Measurements from ENCODE around the gene SLC12A9.

The SLC12A9 gene

DNA sequence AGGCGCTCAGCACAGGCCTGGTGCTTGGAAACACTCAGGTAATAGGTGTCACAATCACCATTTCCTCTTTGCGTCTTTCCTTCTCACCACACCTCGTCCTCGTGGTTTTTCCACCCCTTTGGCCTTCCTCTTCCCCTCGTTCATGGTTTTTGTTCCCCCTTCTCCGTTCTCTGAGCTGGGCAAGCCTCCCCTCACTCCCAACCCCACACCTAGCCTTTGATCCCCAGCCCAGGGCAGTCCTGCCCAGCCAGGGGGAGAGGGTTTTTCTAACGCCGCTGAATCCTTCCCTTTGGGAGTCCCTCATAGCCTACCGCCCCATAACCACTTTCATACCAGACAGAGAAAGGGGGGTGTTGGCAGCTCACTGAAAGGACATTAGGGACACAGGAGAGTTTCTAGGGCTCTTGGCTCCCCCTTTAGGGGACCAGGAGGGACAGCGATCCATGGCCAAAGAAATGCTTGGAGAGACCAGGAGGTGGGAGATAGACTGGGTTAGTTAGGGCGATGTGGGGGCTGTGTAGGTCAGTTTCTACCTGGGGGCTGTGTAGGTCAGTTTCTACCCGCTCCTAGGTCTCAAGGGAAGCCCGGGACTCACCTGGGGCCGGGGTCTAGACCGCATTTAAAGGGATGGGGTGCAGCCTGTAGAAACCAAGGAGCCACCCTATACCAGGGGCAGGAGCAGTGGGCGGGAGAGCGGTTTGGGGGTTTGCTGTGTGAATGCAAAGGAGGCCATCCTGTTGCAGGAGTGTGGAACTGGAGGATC, 26.6 kb upstream of the SLC12A9 start:
- peak; percentile 72 for DNase-seq

DNA sequence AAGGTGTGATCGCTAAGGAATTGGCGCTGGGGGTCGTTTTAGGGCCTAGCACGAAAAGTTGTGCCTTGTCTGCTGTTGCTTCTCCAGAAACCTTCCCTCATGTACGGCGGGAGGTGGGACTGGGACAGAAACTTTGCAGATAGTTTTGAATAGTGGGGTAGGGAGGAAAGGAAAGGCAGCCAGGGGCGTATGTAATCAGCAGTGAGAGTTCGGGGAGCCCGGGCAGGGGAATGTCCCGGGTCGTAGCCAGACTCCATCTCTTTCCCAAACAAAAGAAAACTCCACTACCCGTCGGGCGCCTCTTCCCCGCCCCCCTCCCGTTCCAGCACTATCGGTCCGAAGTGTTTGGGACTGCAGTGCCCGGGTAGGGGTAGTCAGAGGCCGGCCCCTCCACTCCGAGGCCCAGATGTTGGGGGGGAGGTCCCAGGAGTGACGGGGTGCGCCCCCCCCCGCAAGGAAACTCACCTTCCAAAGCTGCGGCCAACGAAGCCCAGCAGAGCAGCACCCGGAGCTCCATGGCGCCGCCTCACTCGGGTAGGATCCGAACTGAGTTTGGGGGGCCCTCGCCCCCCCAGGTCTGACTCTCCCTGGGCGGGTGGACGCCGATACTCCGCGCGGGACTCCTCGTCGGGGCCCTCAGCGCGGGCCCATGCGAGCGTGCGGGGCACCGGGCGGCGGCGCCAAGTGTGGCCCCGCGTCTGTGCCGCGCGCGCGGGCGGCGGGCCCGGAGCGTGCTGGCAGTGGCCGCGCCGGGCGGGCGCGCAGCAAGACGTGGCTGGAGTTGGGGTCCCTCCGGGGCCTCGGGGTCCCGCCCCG, 25.8 kb upstream of the SLC12A9 start:
- peaks cover 27% of the 10 kb centered on the region for H3K79me1 ChIP-seq (replicated peaks; ENCODE audit: low read length, poor library complexity, severe bottlenecking)
- H3K4me3 ChIP-seq (ENCODE audit: insufficient read depth in 1 of 2, low read depth in 1 of 2, low read length in 2 of 2): peak overlapping the region; percentile 84 to 86
- H3K4me2 ChIP-seq (ENCODE audit: low read length, poor library complexity, severe bottlenecking): peak overlapping the region; percentile 92
- H3K27ac ChIP-seq (ENCODE audit: low read length, poor library complexity, severe bottlenecking): peak overlapping the region; percentile 10
- H2BK120ac ChIP-seq (ENCODE audit: low read depth, low read length): peak overlapping the region; percentile 78
- peak overlapping the region; percentile 47 to 92 for H3K14ac ChIP-seq (ENCODE audit: low read length in 2 of 2)
- peak overlapping the region; percentile 59 to 82 for H3K4ac ChIP-seq (ENCODE audit: low read depth in 1 of 2, low read length in 2 of 2)
- H3K9ac ChIP-seq (ENCODE audit: low read length): peak overlapping the region; percentile 81
- peak overlapping the region; percentile 57 for H2AFZ ChIP-seq (ENCODE audit: low read depth, low read length)
- H2BK12ac ChIP-seq (ENCODE audit: low read length in 2 of 2): no peak overlapping the region
- peak overlapping the region; percentile 67 for H4K8ac ChIP-seq (ENCODE audit: low read length)
- peaks cover 0 to 5% of the 10 kb centered on the region in 2 experiments for H3K27me3 ChIP-seq (ENCODE audit: control insufficient read depth in 1 of 2, insufficient read depth in 1 of 2, low read length in 2 of 2)
- H2BK15ac ChIP-seq (ENCODE audit: low read depth, poor library complexity, severe bottlenecking): peak overlapping the region; percentile 89
- DNase-seq: peak; percentile 37
- peak overlapping the region; percentile 59 to 67 for H3K18ac ChIP-seq (ENCODE audit: low read depth in 1 of 2, low read length in 2 of 2)
- H3K9me3 ChIP-seq (ENCODE audit: control insufficient read depth, low read length): no peaks in the 10 kb centered on the region
- H3K36me3 ChIP-seq (ENCODE audit: control insufficient read depth in 1 of 2, insufficient read depth in 2 of 2, low read depth in 1 of 2, low read length in 2 of 2): peaks cover 7 to 34% of the 10 kb centered on the region in 2 experiments
- no peak overlapping the region for H2AK5ac ChIP-seq (ENCODE audit: low read length, severe bottlenecking)
- no peak overlapping the region for H2BK5ac ChIP-seq (ENCODE audit: low read depth, low read length, poor library complexity, severe bottlenecking)
- peaks cover 22% of the 10 kb centered on the region for H3K4me1 ChIP-seq (ENCODE audit: control insufficient read depth, insufficient read depth, low read depth, low read length)
- H3K23ac ChIP-seq (ENCODE audit: low read length in 2 of 2): peak overlapping the region in 1 of 2 experiments; percentile 63
- 0% methylated on average over 28 of the region's 71 CpGs for WGBS
- peak overlapping the region; percentile 61 for H4K91ac ChIP-seq (ENCODE audit: low read length)

More for the DNA sequence above, 26.6 kb upstream of the SLC12A9 start:
- Histone ChIP-seq H3K4me1 (ENCODE audit: control insufficient read depth, insufficient read depth, low read depth, low read length) (peaks cover 22% of the 10 kb centered on the region), H2BK5ac (ENCODE audit: low read depth, low read length, poor library complexity, severe bottlenecking) (no peak overlapping the region), H3K18ac (ENCODE audit: low read depth in 1 of 2, low read length in 2 of 2) (peak overlapping the region; percentile 14 to 59), H2BK12ac (ENCODE audit: low read length in 2 of 2) (peak overlapping the region in 1 of 2 experiments; percentile 64), H3K23ac (ENCODE audit: low read length in 2 of 2) (peak overlapping the region in 1 of 2 experiments; percentile 77), H3K9ac (ENCODE audit: low read length) (peak overlapping the region; percentile 81), H3K27me3 (ENCODE audit: control insufficient read depth in 1 of 2, insufficient read depth in 1 of 2, low read length in 2 of 2) (peaks cover 0 to 5% of the 10 kb centered on the region in 2 experiments), H3K4me3 (ENCODE audit: insufficient read depth in 1 of 2, low read depth in 1 of 2, low read length in 2 of 2) (peak overlapping the region; percentile 84 to 86), H3K36me3 (ENCODE audit: control insufficient read depth in 1 of 2, insufficient read depth in 2 of 2, low read depth in 1 of 2, low read length in 2 of 2) (peaks cover 8 to 40% of the 10 kb centered on the region in 2 experiments), H3K27ac (ENCODE audit: low read length, poor library complexity, severe bottlenecking) (peak overlapping the region; percentile 10), H4K8ac (ENCODE audit: low read length) (peak overlapping the region; percentile 21), H2BK15ac (ENCODE audit: low read depth, poor library complexity, severe bottlenecking) (peak overlapping the region; percentile 6), H3K9me3 (ENCODE audit: control insufficient read depth, low read length) (no peaks in the 10 kb centered on the region), H2AK5ac (ENCODE audit: low read length, severe bottlenecking) (peak overlapping the region; percentile 52), H2BK120ac (ENCODE audit: low read depth, low read length) (no peak overlapping the region), H3K4ac (ENCODE audit: low read depth in 1 of 2, low read length in 2 of 2) (peak overlapping the region; percentile 58 to 82), H3K79me1 (replicated peaks; ENCODE audit: low read length, poor library complexity, severe bottlenecking) (peaks cover 28% of the 10 kb centered on the region), H3K14ac (ENCODE audit: low read length in 2 of 2) (peak overlapping the region in 1 of 2 experiments; percentile 92), H3K4me2 (ENCODE audit: low read length, poor library complexity, severe bottlenecking) (peak overlapping the region; percentile 92), H2AFZ (ENCODE audit: low read depth, low read length) (no peak overlapping the region), H4K91ac (ENCODE audit: low read length) (peak overlapping the region; percentile 25)
- WGBS: 7% methylated on average over 14 of the region's 17 CpGs

DNA sequence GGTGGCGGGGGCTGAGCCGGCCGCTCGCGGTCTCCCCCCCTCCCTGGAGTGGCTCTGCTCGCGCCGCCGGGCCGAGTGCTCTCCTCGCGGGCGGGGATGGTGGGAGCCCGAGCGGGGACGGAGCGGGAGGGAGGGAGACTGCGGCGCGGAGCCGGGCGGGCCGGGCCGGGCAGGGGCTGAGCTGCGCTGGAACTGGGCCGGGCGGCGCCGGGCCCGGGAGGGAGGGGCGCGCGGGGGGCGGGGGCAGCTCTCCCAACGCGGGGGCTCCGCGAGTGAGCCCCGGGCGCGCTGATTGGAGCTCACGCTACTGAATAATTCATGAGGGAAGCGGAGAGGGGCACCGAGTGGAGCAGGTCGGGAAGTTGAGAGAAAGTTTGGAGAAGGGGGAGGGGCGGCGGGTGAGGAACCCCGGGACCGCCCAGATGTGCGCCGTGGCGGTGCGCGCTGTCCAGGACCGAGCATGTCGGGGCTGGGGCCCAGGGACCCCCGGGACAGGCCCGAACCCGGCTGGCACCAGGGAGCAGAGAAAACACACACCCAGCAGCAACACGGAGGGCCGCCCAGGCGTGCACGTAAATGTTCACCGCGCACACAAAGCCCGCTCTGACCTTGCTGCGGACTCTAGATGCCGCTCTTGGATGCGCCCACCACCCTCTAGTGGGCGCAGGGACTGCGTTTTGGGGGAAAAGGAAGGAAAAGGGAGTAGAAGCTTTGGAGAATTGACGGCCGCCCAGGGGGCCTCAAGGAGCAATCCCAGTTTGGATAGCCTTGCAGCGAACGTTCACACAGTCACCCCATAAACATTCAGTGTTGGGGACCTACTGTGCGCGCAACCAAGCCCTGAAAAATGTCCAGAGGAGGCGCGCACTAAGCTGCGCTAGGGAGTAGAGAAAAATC, 24.9 kb upstream of the SLC12A9 start, which contains the start of gene EPHB4:
Gene EPHB4 (minus strand): TSS at position 194 of the 897 bp plus-strand sequence. CDS start 493 bp downstream, outside the sequence.
- H3K79me1 ChIP-seq (replicated peaks; ENCODE audit: low read length, poor library complexity, severe bottlenecking): peaks cover 22% of the 10 kb centered on the region
- peak within 1 kb of the TSS; percentile 81 for H3K9ac ChIP-seq (ENCODE audit: low read length)
- H3K18ac ChIP-seq (ENCODE audit: low read depth in 1 of 2, low read length in 2 of 2): peak within 1 kb of the TSS; percentile 59 to 67
- H3K36me3 ChIP-seq (ENCODE audit: control insufficient read depth in 1 of 2, insufficient read depth in 2 of 2, low read depth in 1 of 2, low read length in 2 of 2): peaks cover 7 to 26% of the 10 kb centered on the region in 2 experiments
- no peak within 1 kb of the TSS for H2AK5ac ChIP-seq (ENCODE audit: low read length, severe bottlenecking)
- H3K23ac ChIP-seq (ENCODE audit: low read length in 2 of 2): peak within 1 kb of the TSS in 1 of 2 experiments; percentile 63
- DNase-seq: peak; percentile 91
- H2BK15ac ChIP-seq (ENCODE audit: low read depth, poor library complexity, severe bottlenecking): peak within 1 kb of the TSS; percentile 89
- peak within 1 kb of the TSS; percentile 82 for H4K91ac ChIP-seq (ENCODE audit: low read length)
- peak within 1 kb of the TSS; percentile 85 to 86 for H3K4me3 ChIP-seq (ENCODE audit: insufficient read depth in 1 of 2, low read depth in 1 of 2, low read length in 2 of 2)
- peak within 1 kb of the TSS; percentile 19 for H3K27ac ChIP-seq (ENCODE audit: low read length, poor library complexity, severe bottlenecking)
- H2AFZ ChIP-seq (ENCODE audit: low read depth, low read length): peak within 1 kb of the TSS; percentile 62
- H3K14ac ChIP-seq (ENCODE audit: low read length in 2 of 2): peak within 1 kb of the TSS; percentile 47 to 92
- H3K9me3 ChIP-seq (ENCODE audit: control insufficient read depth, low read length): no peaks in the 10 kb centered on the region
- no peak within 1 kb of the TSS for H2BK5ac ChIP-seq (ENCODE audit: low read depth, low read length, poor library complexity, severe bottlenecking)
- peaks cover 22% of the 10 kb centered on the region for H3K4me1 ChIP-seq (ENCODE audit: control insufficient read depth, insufficient read depth, low read depth, low read length)
- H4K8ac ChIP-seq (ENCODE audit: low read length): peak within 1 kb of the TSS; percentile 97
- no peak within 1 kb of the TSS for H2BK12ac ChIP-seq (ENCODE audit: low read length in 2 of 2)
- H2BK120ac ChIP-seq (ENCODE audit: low read depth, low read length): peak within 1 kb of the TSS; percentile 78
- H3K27me3 ChIP-seq (ENCODE audit: control insufficient read depth in 1 of 2, insufficient read depth in 1 of 2, low read length in 2 of 2): peaks cover 0 to 5% of the 10 kb centered on the region in 2 experiments
- WGBS: 1% methylated on average over 67 of the region's 80 CpGs
- H3K4me2 ChIP-seq (ENCODE audit: low read length, poor library complexity, severe bottlenecking): peak within 1 kb of the TSS; percentile 92
- H3K4ac ChIP-seq (ENCODE audit: low read depth in 1 of 2, low read length in 2 of 2): peak within 1 kb of the TSS; percentile 59 to 88
